Activated CD4-positive, alpha-beta T cell treated with anti-CD3 and anti-CD28 coated beads for 4 hours (primary cell): ENCODE measurements around the gene OR5D14.

Experiments used
- DNase-seq, 2 donors: peaks; one replicate each; pipeline ENCODE4 v3.0.0-alpha.2; 2020

The OR5D14 gene

DNA sequence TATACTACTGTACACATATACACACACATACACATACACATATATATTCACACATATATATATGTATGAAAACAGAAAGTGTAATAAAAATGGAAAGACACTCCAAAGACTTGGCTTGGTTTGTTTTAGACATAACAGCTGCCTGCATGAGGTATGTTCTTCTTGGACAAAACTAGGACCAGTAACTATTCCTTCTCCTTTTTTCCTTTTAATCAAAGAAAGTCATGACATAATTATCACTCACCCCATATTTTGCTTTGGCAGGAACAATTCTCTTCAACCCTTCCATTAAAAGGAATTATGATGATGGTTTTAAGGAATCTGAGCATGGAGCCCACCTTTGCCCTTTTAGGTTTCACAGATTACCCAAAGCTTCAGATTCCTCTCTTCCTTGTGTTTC, at the start of gene OR5D14:
OR5D14 (plus strand) TSS at position 301 of the 400 bp plus-strand sequence; CDS start at position 301, 0 bp downstream.
- no peak for DNase-seq

DNA sequence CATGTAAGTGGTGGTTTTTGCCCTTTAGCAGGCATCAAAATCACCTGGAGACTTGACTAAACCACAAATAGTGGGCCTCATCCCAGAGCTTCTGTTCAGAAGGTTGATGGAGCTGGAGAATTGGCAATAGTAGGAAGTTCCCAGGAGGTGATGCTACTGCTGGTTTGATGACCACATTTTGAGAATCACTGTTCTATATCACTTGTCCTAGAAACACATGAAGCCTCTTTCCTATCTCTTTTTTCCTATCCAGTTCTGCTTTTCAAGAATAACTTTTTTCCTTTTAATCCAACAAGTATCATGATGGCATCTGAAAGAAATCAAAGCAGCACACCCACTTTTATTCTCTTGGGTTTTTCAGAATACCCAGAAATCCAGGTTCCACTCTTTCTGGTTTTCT, 22.2 kb upstream of the OR5D14 start, which contains the start of gene OR5D13:
OR5D13 (plus strand) TSS at position 301 of the 400 bp plus-strand sequence; CDS start at position 301, 0 bp downstream.
- no peak for DNase-seq

DNA sequence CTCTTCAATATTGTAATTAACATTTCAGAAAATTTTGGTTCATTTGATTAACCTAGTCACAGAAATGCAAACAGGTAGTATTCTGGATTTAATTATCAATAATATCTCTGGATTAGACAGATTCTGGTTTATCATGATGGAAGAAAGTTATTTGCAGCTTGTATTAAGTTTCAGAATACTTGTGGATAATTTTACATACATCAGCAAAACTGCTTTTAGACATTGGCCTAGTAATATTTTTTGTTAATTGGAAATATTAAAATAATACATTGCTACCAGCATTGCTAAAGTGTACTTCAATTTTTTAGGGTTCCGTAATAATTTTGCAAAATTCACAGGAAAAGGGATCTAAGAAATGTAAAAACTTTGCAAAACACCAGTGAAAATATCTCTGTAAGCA, 3.8 kb upstream of the OR5D14 start:
- no peak for DNase-seq

DNA sequence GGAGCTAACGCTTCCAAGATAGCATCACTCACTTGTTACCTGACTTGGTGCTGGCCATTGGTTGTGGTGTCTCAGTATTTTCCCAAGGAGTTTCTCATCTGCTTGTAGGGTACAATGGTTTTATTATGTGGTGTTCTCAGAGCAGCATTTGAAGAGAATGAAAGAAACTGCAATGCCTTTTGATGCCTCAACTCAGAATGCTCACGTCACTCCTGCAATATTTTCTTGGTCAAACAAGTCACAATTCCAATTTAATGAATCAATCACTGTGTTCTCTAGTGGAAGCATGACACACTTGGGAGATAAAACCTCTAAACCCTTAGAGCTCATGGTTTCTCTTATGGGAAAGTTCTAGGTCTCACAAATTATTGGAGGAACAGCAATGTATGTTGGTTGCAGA, 2.0 kb upstream of the OR5D14 start:
- no peak for DNase-seq

DNA sequence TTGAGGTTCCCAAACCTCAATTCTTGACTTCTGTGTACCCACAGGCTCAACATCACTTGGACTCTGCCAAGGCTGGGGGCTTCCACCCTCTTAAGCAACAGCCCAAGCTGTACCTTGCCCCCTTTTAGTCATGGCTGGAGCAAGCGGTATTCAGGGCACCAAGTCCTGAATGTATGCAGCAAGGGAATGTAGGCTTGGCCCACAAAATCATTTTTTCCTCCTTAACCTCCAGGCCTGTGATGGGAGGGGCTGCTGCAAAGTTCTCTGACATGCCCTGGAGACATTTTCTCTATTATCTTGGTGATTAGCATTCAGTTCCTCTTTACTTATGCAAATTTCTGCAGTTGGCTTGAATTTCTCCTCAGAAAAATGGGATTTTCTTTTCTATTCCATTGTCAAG, 10.9 kb downstream of the OR5D14 start:
- no peak for DNase-seq

DNA sequence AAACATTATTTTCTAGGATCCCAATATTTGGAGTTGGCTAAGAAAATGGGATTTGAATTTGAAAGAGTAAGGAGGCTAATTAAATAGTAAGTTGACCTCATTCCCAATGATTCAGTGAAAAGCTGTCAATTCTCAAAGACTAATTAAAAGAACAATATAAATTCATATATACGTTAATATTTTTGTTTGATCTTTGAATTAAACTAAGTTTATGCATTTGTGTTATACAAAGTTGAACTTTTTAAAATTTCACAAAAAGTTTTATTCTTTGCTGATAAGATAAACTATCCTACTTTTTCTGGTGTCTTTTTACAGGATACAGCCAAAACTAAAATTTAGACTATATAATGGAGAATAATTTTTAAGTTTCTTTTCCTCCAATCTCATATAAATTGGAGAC, 15.7 kb downstream of the OR5D14 start, which contains the start of gene OR5L1:
OR5L1 (plus strand) TSS at position 301 of the 400 bp plus-strand sequence. CDS start 100 bp downstream, outside the sequence.
- no peak for DNase-seq

DNA sequence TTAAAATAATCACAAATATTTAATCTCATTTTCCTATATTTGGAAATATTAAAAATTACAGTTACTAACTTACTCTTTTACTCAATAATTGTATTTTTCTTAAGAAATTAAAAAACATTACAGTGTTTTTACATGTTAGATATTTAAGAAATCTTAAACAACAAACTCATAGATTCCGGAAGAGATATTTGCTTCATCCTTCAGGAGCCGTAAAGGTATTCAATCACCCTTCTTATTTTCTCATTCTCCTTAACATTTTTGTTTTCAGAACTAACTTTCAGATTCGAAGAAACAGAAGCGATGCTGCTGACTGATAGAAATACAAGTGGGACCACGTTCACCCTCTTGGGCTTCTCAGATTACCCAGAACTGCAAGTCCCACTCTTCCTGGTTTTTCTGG, 24.0 kb downstream of the OR5D14 start, which contains the start of gene OR5D18:
OR5D18 (plus strand) TSS at position 301 of the 400 bp plus-strand sequence; CDS start at position 301, 0 bp downstream.
- DNase-seq, result no peak

DNA sequence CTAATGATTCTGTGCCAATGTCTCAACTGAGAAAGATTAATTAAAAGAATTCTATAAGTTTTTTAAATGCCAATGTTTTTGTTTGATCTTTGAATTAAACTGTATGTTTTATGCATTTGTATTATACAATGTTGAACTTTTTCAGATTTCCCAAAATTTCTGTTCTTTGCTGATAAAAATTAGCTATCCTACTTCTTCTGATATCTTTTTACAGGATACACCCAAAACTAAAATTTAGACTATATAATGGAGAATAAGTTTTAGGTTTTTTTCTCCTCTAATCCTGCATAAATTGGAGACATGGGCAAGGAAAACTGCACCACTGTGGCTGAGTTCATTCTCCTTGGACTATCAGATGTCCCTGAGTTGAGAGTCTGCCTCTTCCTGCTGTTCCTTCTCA, 31.6 kb downstream of the OR5D14 start, which contains the start of gene OR5L2:
OR5L2 (plus strand) TSS at position 301 of the 400 bp plus-strand sequence; CDS start at position 301, 0 bp downstream.
- no peak for DNase-seq

DNA sequence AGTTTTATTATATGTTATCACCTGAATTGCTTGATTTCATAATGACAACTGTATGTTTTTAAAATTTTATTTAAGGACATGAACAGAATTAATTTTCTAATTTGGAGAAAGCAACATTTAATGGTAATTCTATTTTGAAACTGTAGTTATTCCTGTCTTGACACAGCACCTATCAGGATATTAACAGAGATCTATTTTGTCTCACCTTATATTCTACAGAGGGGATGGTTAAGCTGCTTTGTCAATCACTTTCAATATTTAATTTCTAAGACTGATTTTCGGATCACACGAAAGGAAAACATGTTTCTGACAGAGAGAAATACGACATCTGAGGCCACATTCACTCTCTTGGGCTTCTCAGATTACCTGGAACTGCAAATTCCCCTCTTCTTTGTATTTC, 43.1 kb downstream of the OR5D14 start, which contains the start of gene OR5D16:
OR5D16 (plus strand) TSS at position 301 of the 400 bp plus-strand sequence; CDS start at position 301, 0 bp downstream.
- DNase-seq, result no peak
